ENCODE data around the gene MS4A15. TPM values are rescaled to one million over a fixed set of nuclear protein-coding genes. Genes with fewer than 3 reads are reported as not detected.

MS4A15 gene
- total RNA-seq, 2 experiments from 2014 or later = not detected

DNA sequence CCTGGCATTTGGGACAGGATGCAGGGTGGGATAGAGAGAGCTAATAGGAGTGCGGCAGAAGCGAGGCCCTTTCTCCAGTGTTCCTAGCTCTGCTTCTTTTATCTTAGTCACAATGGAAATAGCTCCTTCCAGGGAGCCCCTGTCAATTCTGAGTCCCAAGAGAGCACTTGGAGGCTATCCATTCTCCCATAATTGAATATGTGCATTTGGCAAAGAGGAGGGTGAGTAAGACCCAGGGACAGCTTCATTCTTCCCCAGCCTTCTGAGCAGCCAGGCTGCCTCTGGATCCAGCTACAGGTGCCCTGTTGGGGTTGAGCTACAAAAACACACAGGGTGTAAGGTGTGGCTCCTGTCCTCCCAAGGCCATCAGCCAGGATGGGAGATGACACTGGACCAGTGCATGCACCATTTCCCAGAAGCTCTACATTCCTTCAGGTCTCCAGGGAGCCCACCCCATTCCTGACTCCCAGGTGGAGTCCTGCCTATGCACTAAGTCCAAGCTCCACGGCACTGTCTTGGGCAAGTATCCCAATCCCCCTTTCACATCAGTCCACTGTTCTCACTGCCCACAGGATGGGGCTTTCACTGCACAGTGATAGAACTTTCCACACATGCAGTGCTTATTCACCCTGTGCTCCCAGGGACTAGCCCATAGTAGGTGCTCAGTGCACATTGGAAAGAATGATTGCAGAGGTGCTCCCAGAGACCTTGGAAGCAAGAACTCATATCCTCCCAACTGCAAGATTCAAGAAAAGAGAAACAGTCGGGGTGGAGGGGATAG is 34.7 kb downstream of the MS4A15 start:
- POLR2A ChIA-PET = interaction anchor here (0.7 kb wide), 1 partner anchor 1576 kb away, joined by 3 read pairs; no protein-coding TSS in a partner anchor
- H3K36me3 Mint-ChIP-seq (ENCODE audit: low read depth) = no peaks in the 10 kb centered on the region

DNA sequence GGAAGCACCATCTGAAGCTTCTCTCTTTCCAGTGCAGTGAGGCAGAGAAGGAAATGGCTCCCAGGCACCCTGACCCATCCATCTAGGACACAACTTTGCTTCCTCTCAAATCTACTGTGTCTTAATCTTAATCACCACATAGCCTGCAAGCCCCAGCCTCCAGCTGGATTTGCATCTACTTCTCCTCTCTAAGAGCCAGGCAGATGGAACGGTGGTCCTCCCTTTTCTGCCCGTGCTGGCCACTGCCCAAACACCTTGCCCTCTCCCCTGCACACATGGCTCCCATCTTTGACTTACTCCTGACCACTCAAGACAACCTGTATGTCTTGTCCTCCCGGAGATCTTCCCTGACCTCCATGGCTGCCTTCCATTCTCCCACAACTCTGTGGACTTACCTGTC is 35.9 kb downstream of the MS4A15 start:
- no peaks in the 10 kb centered on the region for H3K9me3 Mint-ChIP-seq (ENCODE audit: insufficient read depth)
- ChIA-PET POLR2A (no interaction called here), CTCF (no interaction called here)
- H3K27ac Mint-ChIP-seq = no peak overlapping the region
- no peaks in the 10 kb centered on the region for H3K27me3 Mint-ChIP-seq (ENCODE audit: low read depth)
- no peak overlapping the region for H3K4me3 Mint-ChIP-seq
- no peaks in the 10 kb centered on the region for H3K4me1 Mint-ChIP-seq (ENCODE audit: low read depth)
- ATAC-seq (no peak), DNase-seq (no peak)
- no peaks in the 10 kb centered on the region for H3K36me3 Mint-ChIP-seq (ENCODE audit: low read depth)

More for the DNA sequence above, 34.7 kb downstream of the MS4A15 start:
- CTCF ChIA-PET = interaction anchor here (1.0 to 1.8 kb wide), 3 partner anchors 12 to 16 kb away, joined by 3 to 6 read pairs (median 3); no protein-coding TSS in a partner anchor
- Mint-ChIP-seq H3K9me3 (ENCODE audit: insufficient read depth) (no peaks in the 10 kb centered on the region), H3K4me1 (ENCODE audit: low read depth) (no peaks in the 10 kb centered on the region), H3K4me3 (no peak overlapping the region), H3K27me3 (ENCODE audit: low read depth) (no peaks in the 10 kb centered on the region), H3K27ac (no peak overlapping the region)
- ATAC-seq (no peak), DNase-seq (no peak)

DNA sequence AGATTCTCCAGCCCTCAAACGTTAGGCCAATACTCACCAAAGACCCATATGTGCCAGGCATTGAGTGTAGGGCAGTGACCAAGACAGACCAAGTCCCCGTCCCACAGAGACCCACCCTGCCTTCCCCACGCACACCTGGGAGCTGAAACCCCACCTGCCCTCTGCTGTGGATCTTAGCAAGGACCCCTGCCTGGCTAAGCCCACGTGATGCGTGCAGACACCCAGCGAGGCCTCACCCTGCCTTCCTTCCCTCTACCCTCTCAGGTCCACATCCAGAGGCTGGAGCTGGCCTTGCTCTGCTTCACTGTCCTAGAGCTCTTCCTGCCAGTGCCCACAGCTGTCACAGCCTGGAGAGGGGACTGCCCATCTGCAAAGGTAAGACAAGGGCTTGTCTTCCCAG is 38.6 kb downstream of the MS4A15 start:
- ChIA-PET CTCF (no interaction called here), POLR2A (no interaction called here)
- no peaks in the 10 kb centered on the region for H3K4me1 Mint-ChIP-seq (ENCODE audit: low read depth)
- ATAC-seq (no peak), DNase-seq (no peak)
- no peak overlapping the region for H3K4me3 Mint-ChIP-seq
- H3K36me3 Mint-ChIP-seq (ENCODE audit: low read depth) = no peaks in the 10 kb centered on the region
- H3K9me3 Mint-ChIP-seq (ENCODE audit: insufficient read depth) = no peaks in the 10 kb centered on the region
- peaks cover 3% of the 10 kb centered on the region for H3K27me3 Mint-ChIP-seq (ENCODE audit: low read depth)
- no peak overlapping the region for H3K27ac Mint-ChIP-seq

DNA sequence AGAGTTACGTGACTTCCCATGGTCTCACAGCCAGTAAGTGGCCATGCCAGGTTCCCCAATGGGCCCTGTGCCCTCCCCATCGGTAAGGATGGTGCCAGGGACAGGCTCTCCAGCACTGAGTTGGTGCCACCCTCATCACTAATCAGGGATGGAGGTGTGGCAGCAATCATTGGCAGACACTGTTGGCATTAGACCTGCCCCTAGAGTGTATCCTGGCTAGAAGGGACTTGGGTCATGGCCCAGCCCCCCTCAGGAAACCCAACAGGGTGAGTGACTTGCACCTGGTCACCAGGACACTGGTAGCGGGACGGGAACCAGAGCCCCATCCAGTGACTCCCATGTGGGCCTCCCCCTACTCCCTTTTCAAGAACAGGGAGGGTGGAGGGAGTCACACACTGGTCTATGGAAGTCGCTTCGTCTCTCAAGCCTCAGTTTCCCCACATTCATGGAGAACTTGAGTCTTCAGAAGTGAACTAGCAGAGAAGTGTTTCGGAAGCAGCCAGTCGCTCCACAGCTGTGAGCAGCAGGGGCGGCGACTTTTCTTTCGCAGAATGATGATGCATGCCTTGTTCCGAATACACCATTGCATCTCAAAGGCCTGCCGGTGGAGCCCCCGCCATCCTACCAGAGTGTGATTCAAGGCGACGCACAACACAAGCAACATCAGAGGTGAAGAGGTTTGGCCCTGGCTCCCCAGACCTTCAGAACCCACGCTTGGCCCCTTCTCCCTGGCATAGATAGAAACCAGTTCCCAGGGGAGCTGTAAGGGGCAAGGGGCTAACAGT is 41.4 kb downstream of the MS4A15 start:
- Mint-ChIP-seq H3K4me1 (ENCODE audit: low read depth) (no peaks in the 10 kb centered on the region), H3K9me3 (ENCODE audit: insufficient read depth) (no peaks in the 10 kb centered on the region), H3K27me3 (ENCODE audit: low read depth) (peaks cover 7% of the 10 kb centered on the region), H3K4me3 (no peak overlapping the region), H3K36me3 (ENCODE audit: low read depth) (no peaks in the 10 kb centered on the region), H3K27ac (no peak overlapping the region)
- ChIA-PET CTCF (no interaction called here), POLR2A (no interaction called here)
- no peak for ATAC-seq
- DNase-seq = no peak

DNA sequence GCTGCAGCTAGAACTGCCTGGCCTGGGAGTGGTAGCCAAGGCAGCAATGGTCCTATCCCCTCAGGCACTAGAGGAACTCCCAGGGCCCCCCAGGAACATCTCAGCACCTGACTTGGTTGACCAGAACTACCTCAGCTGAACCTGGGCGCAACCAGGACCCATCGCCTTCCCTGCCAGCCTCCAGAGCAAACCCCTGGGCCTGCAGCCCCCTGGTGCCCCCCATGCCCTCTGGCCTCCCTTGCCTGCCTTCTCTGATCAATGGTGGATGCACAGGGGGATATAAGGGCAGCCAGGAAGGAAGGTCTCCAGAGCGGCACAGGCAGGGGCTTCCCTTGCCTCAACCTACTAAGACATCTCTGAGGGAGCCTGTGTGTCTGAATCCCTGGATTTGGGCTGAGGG is 42.0 kb downstream of the MS4A15 start:
- ATAC-seq (no peak), DNase-seq (no peak)
- no peak overlapping the region for H3K4me3 Mint-ChIP-seq
- CTCF ChIA-PET = no interaction called here
- H3K4me1 Mint-ChIP-seq (ENCODE audit: low read depth) = no peaks in the 10 kb centered on the region
- POLR2A ChIA-PET = no interaction called here
- H3K9me3 Mint-ChIP-seq (ENCODE audit: insufficient read depth) = no peaks in the 10 kb centered on the region
- no peaks in the 10 kb centered on the region for H3K36me3 Mint-ChIP-seq (ENCODE audit: low read depth)
- no peak overlapping the region for H3K27ac Mint-ChIP-seq
- H3K27me3 Mint-ChIP-seq (ENCODE audit: low read depth) = peaks cover 7% of the 10 kb centered on the region

DNA sequence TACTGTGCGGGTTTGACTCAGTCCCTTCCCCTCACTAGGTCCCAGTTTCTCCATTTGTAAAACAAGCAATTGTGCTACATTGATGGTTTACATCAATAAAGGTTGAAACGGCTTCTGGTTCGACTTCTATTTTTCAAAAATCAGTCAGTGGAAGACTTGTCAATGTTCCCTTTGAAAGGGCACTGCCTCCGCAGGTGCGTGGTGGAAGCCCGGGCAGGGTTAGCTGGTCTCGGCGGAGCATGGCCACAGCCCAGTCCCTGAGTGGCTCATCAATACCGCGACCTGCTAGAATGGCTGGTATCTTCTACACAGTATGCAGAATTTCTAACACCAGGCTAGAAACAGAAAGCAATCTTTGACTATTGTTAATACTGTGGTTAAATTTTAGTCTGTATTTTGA is 44.5 kb downstream of the MS4A15 start:
- CTCF ChIA-PET = no interaction called here
- peaks cover 3% of the 10 kb centered on the region for H3K4me1 Mint-ChIP-seq (ENCODE audit: low read depth)

DNA sequence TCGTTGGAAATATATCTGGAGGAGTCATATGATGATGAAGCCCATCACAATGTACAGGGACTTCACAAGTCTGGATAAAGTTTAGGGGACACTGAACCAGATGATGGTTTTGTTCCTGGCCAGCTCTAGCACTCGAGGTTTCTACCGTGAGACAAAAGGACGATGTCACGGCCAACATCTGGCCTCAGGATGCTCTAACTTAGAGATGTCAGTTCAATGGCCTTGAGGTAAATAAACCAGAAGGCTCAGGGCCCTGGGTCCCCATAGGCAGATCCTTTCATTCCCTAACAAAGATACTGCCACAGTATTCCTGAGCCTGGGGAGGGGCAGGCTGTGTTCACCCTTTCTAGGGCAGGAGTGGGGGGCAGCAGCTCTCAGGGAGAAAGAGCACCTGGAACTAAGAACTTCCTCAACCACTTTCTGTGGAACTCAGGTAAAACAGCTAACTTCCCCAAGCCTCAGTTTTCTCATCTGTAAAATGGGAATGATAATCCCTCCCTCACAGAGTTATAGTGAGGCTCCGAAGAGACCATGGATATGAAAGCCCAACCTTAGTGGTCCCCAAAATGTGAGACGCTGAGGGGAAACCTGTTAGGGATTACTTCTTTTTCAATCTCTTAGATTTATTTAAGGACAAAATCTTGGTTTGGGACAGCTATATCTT is 46.7 kb downstream of the MS4A15 start:
- no peaks in the 10 kb centered on the region for H3K9me3 Mint-ChIP-seq (ENCODE audit: insufficient read depth)
- no peak for DNase-seq
- H3K27me3 Mint-ChIP-seq (ENCODE audit: low read depth) = peaks cover 7% of the 10 kb centered on the region
- ChIA-PET POLR2A (no interaction called here), CTCF (interaction anchor here (1.0 to 1.7 kb wide), 2 partner anchors 25 to 28 kb away, joined by 3 read pairs; no protein-coding TSS in a partner anchor)
- no peak overlapping the region for H3K4me3 Mint-ChIP-seq
- no peak overlapping the region for H3K27ac Mint-ChIP-seq
- no peaks in the 10 kb centered on the region for H3K36me3 Mint-ChIP-seq (ENCODE audit: low read depth)
- no peak for ATAC-seq
- peaks cover 3% of the 10 kb centered on the region for H3K4me1 Mint-ChIP-seq (ENCODE audit: low read depth)

More for the DNA sequence above, 44.5 kb downstream of the MS4A15 start:
- no peaks in the 10 kb centered on the region for H3K9me3 Mint-ChIP-seq (ENCODE audit: insufficient read depth)
- peaks cover 7% of the 10 kb centered on the region for H3K27me3 Mint-ChIP-seq (ENCODE audit: low read depth)
- no peak overlapping the region for H3K27ac Mint-ChIP-seq
- POLR2A ChIA-PET = no interaction called here
- no peak for ATAC-seq
- H3K4me3 Mint-ChIP-seq = no peak overlapping the region
- no peak for DNase-seq
- no peaks in the 10 kb centered on the region for H3K36me3 Mint-ChIP-seq (ENCODE audit: low read depth)

DNA sequence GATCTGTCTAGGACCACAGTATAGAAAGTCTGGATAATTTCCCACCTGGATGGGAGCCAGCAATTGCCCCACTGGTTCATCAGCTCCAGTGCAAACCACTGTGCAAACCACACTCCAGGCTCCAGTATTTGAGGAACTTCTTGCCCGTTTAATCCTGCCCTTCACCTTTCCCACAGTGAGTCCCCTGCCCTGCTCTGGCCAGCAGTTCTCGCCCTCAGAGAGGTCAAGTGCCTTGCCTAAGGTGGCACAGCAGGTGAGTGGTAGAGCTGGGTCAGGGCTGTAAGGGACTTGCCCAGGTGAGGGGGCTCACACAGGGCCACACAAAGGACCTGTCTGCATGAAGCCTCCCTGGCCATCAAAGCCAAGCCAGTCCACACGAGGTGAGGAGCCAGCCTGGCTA is 52.6 kb downstream of the MS4A15 start:
- ChIA-PET CTCF (no interaction called here), POLR2A (no interaction called here)
- no peak for ATAC-seq
- no peaks in the 10 kb centered on the region for H3K9me3 Mint-ChIP-seq (ENCODE audit: insufficient read depth)
- no peaks in the 10 kb centered on the region for H3K36me3 Mint-ChIP-seq (ENCODE audit: low read depth)
- H3K4me3 Mint-ChIP-seq = no peak overlapping the region
- peaks cover 11% of the 10 kb centered on the region for H3K4me1 Mint-ChIP-seq (ENCODE audit: low read depth)
- H3K27ac Mint-ChIP-seq = no peak overlapping the region
- no peak for DNase-seq
- peaks cover 13% of the 10 kb centered on the region for H3K27me3 Mint-ChIP-seq (ENCODE audit: low read depth)

DNA sequence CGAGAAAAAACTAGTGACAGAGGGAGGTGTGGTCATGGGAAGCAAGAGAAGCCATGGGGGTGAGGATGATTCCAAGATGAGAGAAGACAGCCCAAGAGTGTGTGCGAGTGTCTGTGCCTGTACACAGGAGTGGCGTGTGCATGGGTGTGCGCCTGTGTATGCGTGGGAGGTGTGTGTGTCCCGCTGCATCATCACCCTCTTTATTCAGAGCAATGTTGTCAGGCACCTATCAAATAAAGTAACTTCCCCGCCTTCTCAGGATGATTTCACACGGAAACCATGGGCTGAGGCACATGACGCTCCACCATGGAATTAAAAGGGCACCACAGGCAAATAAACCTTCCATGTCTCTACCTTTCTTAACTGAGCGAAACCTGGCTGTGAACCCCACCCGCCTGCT is 53.0 kb downstream of the MS4A15 start:
- DNase-seq = no peak
- Mint-ChIP-seq H3K4me3 (no peak overlapping the region), H3K36me3 (ENCODE audit: low read depth) (no peaks in the 10 kb centered on the region), H3K27ac (no peak overlapping the region), H3K27me3 (ENCODE audit: low read depth) (peaks cover 13% of the 10 kb centered on the region), H3K9me3 (ENCODE audit: insufficient read depth) (no peaks in the 10 kb centered on the region), H3K4me1 (ENCODE audit: low read depth) (peaks cover 11% of the 10 kb centered on the region)
- ATAC-seq = no peak
- ChIA-PET CTCF (no interaction called here), POLR2A (no interaction called here)

DNA sequence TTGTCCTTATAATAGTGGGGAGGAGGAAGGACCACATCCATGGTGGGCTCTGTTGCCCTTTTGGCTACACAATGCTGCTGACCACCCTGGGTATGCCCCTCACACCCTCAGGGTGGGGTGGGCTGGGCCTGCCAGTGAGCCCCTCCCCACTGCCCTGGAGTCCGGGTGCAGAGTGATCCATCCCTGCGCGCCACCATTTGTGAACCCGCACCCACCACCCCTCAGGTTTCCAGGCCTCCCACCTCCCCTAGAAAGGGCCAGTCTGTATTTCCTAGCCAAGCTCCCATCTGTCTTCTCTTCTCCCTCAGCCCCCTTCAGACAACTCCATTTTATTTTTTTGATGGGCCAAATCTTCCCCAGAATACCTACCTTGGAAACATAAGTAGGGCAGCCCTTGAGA is 53.5 kb downstream of the MS4A15 start:
- Mint-ChIP-seq H3K4me1 (ENCODE audit: low read depth) (peaks cover 11% of the 10 kb centered on the region), H3K27ac (no peak overlapping the region), H3K9me3 (ENCODE audit: insufficient read depth) (no peaks in the 10 kb centered on the region)

DNA sequence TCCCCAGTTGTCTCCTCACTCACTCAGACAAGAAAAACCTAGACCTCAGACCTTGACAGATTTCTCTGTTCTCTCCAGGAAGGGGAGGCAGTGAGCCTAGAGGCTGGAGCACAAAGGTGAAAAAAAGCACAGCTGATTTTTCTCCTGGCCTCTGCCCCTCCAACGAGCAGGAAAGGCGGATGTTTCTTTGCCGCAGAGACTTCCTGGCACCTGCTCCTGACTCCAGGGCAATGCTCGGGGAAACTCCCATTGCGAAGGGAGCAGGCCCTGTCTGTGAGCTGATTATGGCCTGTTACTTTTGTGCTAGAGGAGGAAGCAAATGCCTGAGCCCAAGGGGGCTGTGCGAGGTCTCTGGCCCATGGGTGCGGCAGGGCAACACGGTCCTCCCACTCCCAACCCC is 53.9 kb downstream of the MS4A15 start:
- H3K36me3 Mint-ChIP-seq (ENCODE audit: low read depth) = no peaks in the 10 kb centered on the region
- no peak overlapping the region for H3K4me3 Mint-ChIP-seq
- H3K27me3 Mint-ChIP-seq (ENCODE audit: low read depth) = peaks cover 13% of the 10 kb centered on the region
- CTCF ChIA-PET = no interaction called here
- H3K9me3 Mint-ChIP-seq (ENCODE audit: insufficient read depth) = no peaks in the 10 kb centered on the region
- peak overlapping the region; percentile 61 for H3K27ac Mint-ChIP-seq
- H3K4me1 Mint-ChIP-seq (ENCODE audit: low read depth) = peaks cover 11% of the 10 kb centered on the region
- DNase-seq (no peak), ATAC-seq (no peak)
- POLR2A ChIA-PET = no interaction called here

More for the DNA sequence above, 53.5 kb downstream of the MS4A15 start:
- DNase-seq (no peak), ATAC-seq (no peak)
- Mint-ChIP-seq H3K27me3 (ENCODE audit: low read depth) (peaks cover 13% of the 10 kb centered on the region), H3K4me3 (no peak overlapping the region), H3K36me3 (ENCODE audit: low read depth) (no peaks in the 10 kb centered on the region)
- ChIA-PET CTCF (no interaction called here), POLR2A (no interaction called here)

DNA sequence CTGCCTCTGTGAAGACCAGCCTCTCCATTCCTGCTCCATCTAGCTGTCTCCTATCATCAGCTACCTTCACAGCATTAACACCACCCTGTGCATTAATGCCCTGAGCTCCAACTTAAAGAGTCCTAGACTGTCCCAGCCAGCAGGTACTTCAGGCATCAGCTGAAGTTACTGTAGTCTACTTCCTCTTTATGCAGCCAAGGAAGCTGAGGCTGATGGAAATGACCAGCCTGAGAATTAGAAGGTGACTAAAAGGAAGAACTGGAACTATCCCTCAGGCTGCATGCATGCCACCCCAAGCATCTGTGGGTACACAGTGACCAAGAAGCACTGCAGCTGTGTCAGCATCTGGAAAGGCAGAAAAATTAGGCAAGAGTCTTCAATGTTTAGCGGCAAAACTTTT is 56.7 kb downstream of the MS4A15 start:
- no peak for ATAC-seq
- ChIA-PET CTCF (interaction anchor here (1.5 to 1.6 kb wide), 2 partner anchors 19 to 74 kb away, joined by 3 read pairs; no protein-coding TSS in a partner anchor), POLR2A (no interaction called here)
- Mint-ChIP-seq H3K27me3 (ENCODE audit: low read depth) (peaks cover 13% of the 10 kb centered on the region), H3K27ac (no peak overlapping the region), H3K4me1 (ENCODE audit: low read depth) (peaks cover 7% of the 10 kb centered on the region), H3K4me3 (no peak overlapping the region), H3K36me3 (ENCODE audit: low read depth) (peaks cover 6% of the 10 kb centered on the region), H3K9me3 (ENCODE audit: insufficient read depth) (peaks cover 15% of the 10 kb centered on the region)
- DNase-seq = no peak
